Left ventricle myocardium inferior (tissue), 1 donor: Measurements from ENCODE around the gene RAD51B. TPM values are rescaled to one million over a fixed set of nuclear protein-coding genes. Genes with fewer than 3 reads are reported as not detected.

Experiments
- DNase-seq: peaks from one replicate; pipeline ENCODE4 v3.0.0-alpha.2; 2020
- H3K27ac ChIP-seq: fragments of 200-600 bp; replicated peaks from 2 replicates; pipeline ENCODE4 v1.8.0; 2021
- H3K27me3 ChIP-seq: fragments of 200-600 bp; 2 replicates; pipeline ENCODE4 v1.8.0; 2021; ENCODE audit warnings: low read depth
- H3K36me3 ChIP-seq: fragments of 200-600 bp; 2 replicates; pipeline ENCODE4 v1.8.0; 2021
- H3K4me1 ChIP-seq: fragments of 200-600 bp; 2 replicates; pipeline ENCODE4 v1.8.0; 2021
- H3K4me3 ChIP-seq: fragments of 200-600 bp; 2 replicates; pipeline ENCODE4 v1.8.0; 2021; ENCODE audit warnings: mild to moderate bottlenecking, moderate library complexity
- H3K9me3 ChIP-seq: fragments of 200-600 bp; replicated peaks from 2 replicates; pipeline ENCODE4 v1.8.0; 2021
- CTCF ChIP-seq: fragments of 200-600 bp; IDR thresholded peaks from 2 replicates; pipeline ENCODE4 v1.8.0; 2021; ENCODE audit warnings: antibody characterized with exemption, mild to moderate bottlenecking, borderline replicate concordance
- intact Hi-C: fragments of 100-400 bp; cut with micrococcal nuclease; formaldehyde crosslinking; loops from one replicate; pipeline ENCODE4 v1.11.0; 2022
- total RNA-seq: library from RNA; stranded (reverse); fragmentation: NEBNext Ultra II Directional; extraction: Animal tissue kit (Norgen Biotek cat#: 25700); gene quantifications from one replicate; pipeline ENCODE4 v1.2.1, GENCODE V29; 2021
- donor health status: DM: no; HTN: yes; CAD: no; lungs with severe emphysema.

RAD51B gene
- total RNA-seq, 1 donor from 2014 or later = 2.4 TPM

GRCh38 chr14:68154275-68154674 is 334.7 kb downstream of the RAD51B start:
- Histone ChIP-seq H3K27me3 (no peaks in the 10 kb centered on the region), H3K27ac (no peak overlapping the region), H3K4me3 (no peak overlapping the region), H3K9me3 (peaks cover 20% of the 10 kb centered on the region), H3K4me1 (peaks cover 4% of the 10 kb centered on the region), H3K36me3 (no peaks in the 10 kb centered on the region)
- intact Hi-C loops = no loop called here
- TF ChIP-seq CTCF = no peak
- DNase-seq = no peak

- H3K4me1 ChIP-seq = peaks cover 4% of the 10 kb centered on the region
- H3K9me3 ChIP-seq = no peaks in the 10 kb centered on the region
- no peak overlapping the region for H3K4me3 ChIP-seq
- no peaks in the 10 kb centered on the region for H3K36me3 ChIP-seq
- no peak for DNase-seq
- no peak for TF ChIP-seq CTCF
- intact Hi-C loops = no loop called here
- no peaks in the 10 kb centered on the region for H3K27me3 ChIP-seq
- no peak overlapping the region for H3K27ac ChIP-seq
These were observed 338.4 kb downstream of the RAD51B start for GRCh38 chr14:68157971-68158371.

- Histone ChIP-seq H3K27ac (no peak overlapping the region), H3K4me1 (peaks cover 4% of the 10 kb centered on the region), H3K27me3 (no peaks in the 10 kb centered on the region), H3K9me3 (no peaks in the 10 kb centered on the region), H3K4me3 (no peak overlapping the region), H3K36me3 (no peaks in the 10 kb centered on the region)
- intact Hi-C loops = no loop called here
- no peak for DNase-seq
- peak; percentile 23 for TF ChIP-seq CTCF
These were observed 339.1 kb downstream of the RAD51B start for GRCh38 chr14:68158640-68159039.

GRCh38 chr14:68159701-68160633 is 340.4 kb downstream of the RAD51B start:
- H3K4me1 ChIP-seq = peaks cover 12% of the 10 kb centered on the region
- DNase-seq = no peak
- TF ChIP-seq CTCF = no peak
- no peaks in the 10 kb centered on the region for H3K27me3 ChIP-seq
- H3K27ac ChIP-seq = no peak overlapping the region
- intact Hi-C loops = no loop called here
- no peak overlapping the region for H3K4me3 ChIP-seq
- no peaks in the 10 kb centered on the region for H3K9me3 ChIP-seq
- no peaks in the 10 kb centered on the region for H3K36me3 ChIP-seq

- H3K9me3 ChIP-seq = no peaks in the 10 kb centered on the region
- no peak for DNase-seq
- no peak overlapping the region for H3K27ac ChIP-seq
- H3K27me3 ChIP-seq = no peaks in the 10 kb centered on the region
- H3K4me1 ChIP-seq = peaks cover 18% of the 10 kb centered on the region
- no peaks in the 10 kb centered on the region for H3K36me3 ChIP-seq
- no peak overlapping the region for H3K4me3 ChIP-seq
- intact Hi-C loops = no loop called here
- TF ChIP-seq CTCF = no peak
These were observed 341.4 kb downstream of the RAD51B start for GRCh38 chr14:68160779-68161546.
